Stimulated activated naive B cell treated with anti-CD40 and anti-IgM and Interleukin-4, amounts not matched to agents 10 μg/mL and 1 μg/mL and 100 μg/mL, for 72 hours (primary cell): ENCODE data around the gene UNC13A.

ENCODE experiments used
- ATAC-seq, 2 donors: fragments of 150-1000 bp; cut with Tn5 transposase; replicated peaks; 2 replicates each; pipeline ENCODE4 v1.10.0; 2021; ENCODE audit warnings: moderate library complexity in 1 of 2
- DNase-seq: peaks from one replicate; pipeline ENCODE4 v3.0.0; 2021
- H3K27ac Mint-ChIP-seq: one replicate; pipeline ENCODE4 v1.8.0; 2022; ENCODE audit warnings: mild to moderate bottlenecking, mixed read lengths
- H3K27me3 Mint-ChIP-seq, 2 donors: one replicate each; pipeline ENCODE4 v1.8.0; 2022; ENCODE audit warnings: mixed read lengths in 2 of 2
- H3K36me3 Mint-ChIP-seq, 2 donors: one replicate each; pipeline ENCODE4 v1.8.0; 2022; ENCODE audit warnings: mixed read lengths in 2 of 2, mild to moderate bottlenecking in 1 of 2
- H3K4me1 Mint-ChIP-seq, 2 donors: one replicate each; pipeline ENCODE4 v1.8.0; 2022; ENCODE audit warnings: mixed read lengths in 2 of 2, mild to moderate bottlenecking in 1 of 2
- H3K4me3 Mint-ChIP-seq, 2 donors: one replicate each; pipeline ENCODE4 v1.8.0; 2022; ENCODE audit warnings: mild to moderate bottlenecking in 2 of 2, mixed read lengths in 2 of 2, moderate library complexity in 1 of 2
- H3K9me3 Mint-ChIP-seq, 2 donors: one replicate each; pipeline ENCODE4 v1.8.0; 2022; ENCODE audit warnings: mixed read lengths in 2 of 2, mild to moderate bottlenecking in 1 of 2

The UNC13A gene

DNA sequence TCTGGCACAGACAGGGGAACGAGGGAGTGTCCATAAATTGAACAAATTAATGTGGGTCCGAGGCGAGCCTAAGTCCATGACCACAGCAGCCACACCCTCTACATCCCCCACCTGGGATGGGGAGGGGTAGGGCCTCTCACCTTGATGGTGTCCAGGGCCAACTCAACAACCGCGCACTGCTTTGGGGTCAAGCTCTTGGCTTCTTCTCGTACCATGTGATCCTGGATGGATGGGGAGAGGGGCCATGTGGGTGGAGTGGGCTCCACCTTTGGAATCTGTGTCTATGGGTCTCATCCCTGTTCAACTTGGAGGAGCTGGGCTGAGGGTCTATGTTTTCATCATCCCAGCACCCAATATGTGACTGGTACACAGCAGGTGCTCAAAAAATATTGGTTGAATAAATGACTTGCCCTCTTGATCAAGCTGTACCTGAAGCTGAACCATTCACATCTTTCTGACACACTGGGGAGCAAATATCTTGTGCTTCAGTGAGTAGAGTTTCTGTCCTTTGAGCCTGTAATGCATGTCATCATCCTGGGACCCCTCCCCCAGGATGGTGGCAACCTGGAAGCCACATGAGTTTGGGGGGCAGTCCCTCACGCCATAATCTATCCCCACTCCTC is 69.8 kb downstream of the UNC13A start:
- no peak overlapping the region for H3K27ac Mint-ChIP-seq
- no peak overlapping the region for H3K4me3 Mint-ChIP-seq
- DNase-seq, result no peak
- peaks cover 9 to 10% of the 10 kb centered on the region in 2 donors for H3K9me3 Mint-ChIP-seq
- peaks cover 0 to 3% of the 10 kb centered on the region in 2 donors for H3K36me3 Mint-ChIP-seq
- H3K27me3 Mint-ChIP-seq, result peaks cover 29 to 36% of the 10 kb centered on the region in 2 donors
- peaks cover 11 to 12% of the 10 kb centered on the region in 2 donors for H3K4me1 Mint-ChIP-seq
- ATAC-seq, result no peak

DNA sequence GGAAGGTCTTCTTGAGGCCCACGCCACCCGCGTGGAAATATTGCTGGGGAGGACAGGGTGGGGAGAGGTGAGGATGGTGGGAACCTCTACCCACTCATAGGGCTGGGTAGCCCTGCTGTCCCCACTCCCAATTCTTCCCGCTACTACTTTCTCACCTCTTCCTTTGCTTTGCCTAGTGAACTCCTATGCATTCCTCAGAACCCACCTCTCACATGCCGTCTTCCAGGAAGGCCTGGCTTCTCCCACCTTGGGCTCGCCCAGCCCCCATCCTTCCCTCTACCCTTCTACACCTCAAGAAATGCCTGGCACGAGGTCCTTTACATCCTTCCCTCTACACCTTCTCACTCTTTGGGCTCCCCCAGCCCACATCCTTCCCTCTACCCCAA is 70.4 kb downstream of the UNC13A start:
- Mint-ChIP-seq H3K4me3 (no peak overlapping the region), H3K9me3 (peaks cover 9 to 10% of the 10 kb centered on the region in 2 donors), H3K4me1 (peaks cover 11 to 12% of the 10 kb centered on the region in 2 donors), H3K27me3 (peaks cover 31 to 39% of the 10 kb centered on the region in 2 donors), H3K36me3 (peaks cover 0 to 3% of the 10 kb centered on the region in 2 donors), H3K27ac (no peak overlapping the region)
- ATAC-seq (no peak), DNase-seq (no peak)

DNA sequence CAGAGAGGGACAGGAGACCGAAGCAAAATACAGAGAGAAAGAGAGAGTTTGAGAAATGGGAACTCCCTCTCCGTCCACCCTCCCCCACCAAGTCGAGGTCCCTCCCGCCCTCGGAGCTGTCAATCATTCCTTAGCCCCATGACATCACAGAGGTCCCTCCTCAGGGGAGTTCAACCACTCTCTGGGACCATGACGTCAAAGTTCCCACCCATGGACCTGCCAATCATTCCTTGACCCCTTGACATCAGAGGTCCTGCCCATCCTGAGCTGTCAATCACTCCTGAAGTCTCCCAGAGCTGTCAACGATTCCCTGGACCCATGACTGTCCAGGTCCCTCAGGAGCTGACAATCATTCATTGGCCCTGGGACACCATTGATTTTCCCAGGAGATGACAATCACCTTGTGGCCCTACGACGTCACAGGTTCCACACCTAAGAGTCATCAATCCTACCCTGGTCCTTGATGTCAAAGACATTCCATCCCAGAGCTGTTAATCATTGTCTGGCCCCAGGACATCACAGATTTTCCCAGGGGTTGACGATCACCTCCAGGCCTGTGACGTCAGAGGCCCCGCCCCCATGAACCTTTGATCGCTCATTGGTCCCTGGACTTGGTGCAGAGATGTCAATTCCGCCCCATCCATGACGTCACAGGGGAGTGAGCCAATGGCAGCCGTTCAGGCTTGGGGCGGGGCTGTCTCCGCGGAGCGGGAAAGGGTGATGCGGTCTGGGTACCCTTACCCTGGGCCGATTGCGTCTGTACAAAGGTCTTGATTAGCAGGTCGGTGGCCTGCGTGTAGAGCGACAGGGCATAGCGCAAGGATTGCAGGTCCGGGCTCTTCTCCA is 71.0 kb downstream of the UNC13A start:
- peaks cover 9 to 10% of the 10 kb centered on the region in 2 donors for H3K9me3 Mint-ChIP-seq
- ATAC-seq, result peak; percentile 63 to 73
- H3K4me3 Mint-ChIP-seq, result peak overlapping the region; percentile 63 to 73
- peaks cover 35 to 43% of the 10 kb centered on the region in 2 donors for H3K27me3 Mint-ChIP-seq
- H3K4me1 Mint-ChIP-seq, result peaks cover 11 to 12% of the 10 kb centered on the region in 2 donors
- H3K27ac Mint-ChIP-seq, result no peak overlapping the region
- DNase-seq, result no peak
- peaks cover 0 to 3% of the 10 kb centered on the region in 2 donors for H3K36me3 Mint-ChIP-seq

DNA sequence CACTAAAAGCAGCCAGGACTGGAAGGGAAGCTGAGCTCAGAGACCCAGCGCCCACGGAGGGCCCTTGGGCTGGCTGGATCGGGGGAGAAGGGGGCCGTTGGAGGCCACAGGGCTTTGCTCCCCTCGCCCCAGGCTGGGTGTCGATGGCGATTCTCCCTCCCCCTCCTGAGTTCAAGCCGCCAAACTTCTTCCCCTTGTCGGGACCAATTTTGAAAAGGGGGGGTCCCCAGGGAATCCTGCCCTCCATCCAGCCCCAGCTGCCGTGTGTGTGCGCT is 71.5 kb downstream of the UNC13A start:
- Mint-ChIP-seq H3K9me3 (peaks cover 6% of the 10 kb centered on the region in 2 donors), H3K4me1 (peaks cover 11 to 12% of the 10 kb centered on the region in 2 donors), H3K36me3 (peaks cover 0 to 3% of the 10 kb centered on the region in 2 donors), H3K27me3 (peaks cover 38 to 46% of the 10 kb centered on the region in 2 donors), H3K27ac (no peak overlapping the region), H3K4me3 (peak overlapping the region; percentile 71 to 73)
- DNase-seq, result no peak
- no peak for ATAC-seq

DNA sequence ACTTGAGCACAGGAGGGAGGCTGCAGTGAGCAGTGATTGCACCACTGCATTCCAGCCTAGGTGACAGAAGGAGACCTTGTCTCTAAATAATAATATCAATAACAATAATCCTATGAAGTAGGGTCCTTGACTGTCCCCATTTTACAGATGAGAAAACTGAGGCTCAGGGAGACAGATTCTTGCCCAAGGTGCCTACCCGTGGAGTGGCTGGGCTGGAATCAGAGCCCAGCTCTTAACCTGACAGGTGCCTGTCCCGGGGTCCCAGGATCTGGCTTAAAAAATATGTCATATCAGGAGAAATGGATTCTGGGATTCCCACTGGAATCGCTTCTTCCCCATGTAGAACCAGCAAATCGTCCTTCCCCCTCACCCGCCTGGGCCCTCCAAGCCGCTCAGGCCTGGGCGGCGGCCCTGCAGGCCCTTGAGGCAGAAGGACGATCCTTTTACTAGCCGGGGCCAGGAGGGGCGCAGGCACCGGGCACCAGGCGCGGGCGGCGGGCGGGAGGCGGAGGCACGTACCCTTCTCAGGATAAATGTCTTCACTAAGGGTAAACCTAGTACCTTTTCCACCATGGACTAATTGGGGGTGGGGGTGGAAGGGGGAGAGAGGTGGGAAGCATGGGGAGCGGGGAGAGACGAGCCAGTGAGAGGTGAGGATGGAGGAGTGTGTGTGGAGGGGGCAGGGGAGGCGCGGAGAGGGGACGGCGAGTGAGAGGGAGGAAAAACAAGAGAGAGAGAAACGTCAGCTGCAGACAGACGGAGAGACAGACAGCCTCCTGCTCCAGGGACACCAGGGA is 72.1 kb downstream of the UNC13A start:
- Mint-ChIP-seq H3K27ac (no peak overlapping the region), H3K9me3 (peaks cover under 1 to 4% of the 10 kb centered on the region in 2 donors), H3K4me1 (peaks cover 11 to 12% of the 10 kb centered on the region in 2 donors), H3K4me3 (peak overlapping the region; percentile 71 to 73), H3K36me3 (peaks cover 0 to 3% of the 10 kb centered on the region in 2 donors), H3K27me3 (peaks cover 38 to 46% of the 10 kb centered on the region in 2 donors)
- no peak for DNase-seq
- ATAC-seq, result peak; percentile 30 to 40

DNA sequence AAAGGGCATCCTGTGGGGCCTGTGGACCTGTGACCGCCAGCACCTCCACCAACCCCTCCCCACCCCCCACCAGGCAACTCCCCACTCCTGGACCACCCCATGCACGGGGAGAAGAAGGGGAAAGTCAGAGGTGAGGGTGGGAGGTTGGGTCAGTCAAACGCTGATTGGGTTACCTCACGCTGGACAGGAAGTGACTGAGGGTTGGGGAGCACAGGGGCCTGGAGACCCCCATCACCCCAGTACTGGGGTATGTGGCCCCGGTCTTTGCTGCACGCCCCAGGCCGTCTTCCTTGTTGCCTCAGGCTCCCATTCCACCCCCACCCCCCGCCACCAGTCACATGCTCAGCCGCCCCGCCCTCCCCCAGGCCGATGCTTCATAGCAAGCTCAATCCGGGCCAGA is 73.7 kb downstream of the UNC13A start:
- peaks cover 2 to 5% of the 10 kb centered on the region in 2 donors for H3K9me3 Mint-ChIP-seq
- DNase-seq, result no peak
- no peak overlapping the region for H3K4me3 Mint-ChIP-seq
- peaks cover 40 to 50% of the 10 kb centered on the region in 2 donors for H3K27me3 Mint-ChIP-seq
- H3K4me1 Mint-ChIP-seq, result peaks cover 13 to 14% of the 10 kb centered on the region in 2 donors
- no peak for ATAC-seq
- H3K27ac Mint-ChIP-seq, result no peak overlapping the region
- H3K36me3 Mint-ChIP-seq, result peaks cover 2 to 3% of the 10 kb centered on the region in 2 donors

DNA sequence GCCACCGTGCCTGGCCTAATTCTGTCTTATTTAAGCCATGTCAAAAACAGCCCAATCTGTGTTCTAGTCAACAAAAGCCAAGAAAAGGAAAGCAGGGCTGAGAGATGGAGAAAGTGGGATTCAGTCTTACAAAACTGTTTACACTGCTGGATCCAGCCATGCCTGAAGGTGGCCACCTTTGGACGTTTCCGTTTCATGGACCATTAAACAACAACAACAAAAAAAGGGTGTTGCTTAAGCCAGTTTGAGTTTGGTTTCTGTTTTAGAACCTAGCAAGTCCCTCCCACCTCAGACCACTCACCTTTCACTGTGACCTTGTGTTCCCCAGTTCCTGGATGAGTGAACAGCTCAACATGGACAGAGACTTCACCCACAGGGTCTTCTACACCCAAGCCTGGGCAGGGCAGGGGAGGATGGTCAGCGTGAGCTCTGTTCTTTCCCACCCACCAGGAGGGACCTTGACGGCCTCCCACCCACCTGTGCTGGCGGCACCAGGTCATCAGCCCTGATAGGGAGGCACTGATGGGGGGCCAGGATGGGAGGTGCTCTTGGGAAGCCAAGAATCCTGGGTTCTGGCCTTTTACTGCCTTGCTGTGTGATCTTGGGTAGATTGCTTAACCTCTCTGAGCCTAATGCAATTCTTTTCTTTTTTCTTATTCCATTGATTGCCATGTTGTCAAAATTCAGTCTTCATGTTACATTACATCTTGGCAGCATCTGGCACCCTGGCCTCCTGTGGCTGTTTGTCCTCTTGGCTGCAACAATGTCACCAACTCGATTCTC is 76.5 kb downstream of the UNC13A start:
- Mint-ChIP-seq H3K27me3 (peaks cover 25 to 29% of the 10 kb centered on the region in 2 donors), H3K4me1 (peaks cover 10 to 16% of the 10 kb centered on the region in 2 donors), H3K4me3 (no peak overlapping the region), H3K27ac (no peak overlapping the region), H3K36me3 (peaks cover 0 to 5% of the 10 kb centered on the region in 2 donors), H3K9me3 (peaks cover 4% of the 10 kb centered on the region in 2 donors)
- ATAC-seq (no peak), DNase-seq (no peak)

DNA sequence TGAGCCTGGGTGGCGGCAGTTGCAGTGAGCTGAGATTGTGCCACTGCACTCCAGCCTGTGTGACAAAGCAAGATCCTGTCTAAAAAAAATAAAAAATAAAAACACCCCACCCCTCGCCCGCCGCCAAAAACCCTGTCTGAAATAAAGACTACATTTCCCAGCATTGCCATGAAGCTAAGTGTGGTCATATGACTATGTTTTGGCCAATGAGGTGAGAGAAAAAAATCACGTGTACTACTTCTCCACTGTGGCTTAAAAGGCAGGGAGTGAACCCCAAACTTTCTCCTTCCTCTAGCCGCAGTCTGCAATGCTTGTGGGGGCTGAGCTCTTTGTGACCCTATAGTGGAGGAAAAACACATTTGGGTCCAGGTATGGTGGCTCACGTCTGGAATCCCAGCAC is 77.8 kb downstream of the UNC13A start:
- no peak for DNase-seq
- peaks cover 12 to 19% of the 10 kb centered on the region in 2 donors for H3K4me1 Mint-ChIP-seq
- peaks cover 20 to 26% of the 10 kb centered on the region in 2 donors for H3K27me3 Mint-ChIP-seq
- peaks cover 4 to 5% of the 10 kb centered on the region in 2 donors for H3K9me3 Mint-ChIP-seq
- peaks cover 0 to 5% of the 10 kb centered on the region in 2 donors for H3K36me3 Mint-ChIP-seq
- ATAC-seq, result no peak
- no peak overlapping the region for H3K27ac Mint-ChIP-seq
- H3K4me3 Mint-ChIP-seq, result no peak overlapping the region

DNA sequence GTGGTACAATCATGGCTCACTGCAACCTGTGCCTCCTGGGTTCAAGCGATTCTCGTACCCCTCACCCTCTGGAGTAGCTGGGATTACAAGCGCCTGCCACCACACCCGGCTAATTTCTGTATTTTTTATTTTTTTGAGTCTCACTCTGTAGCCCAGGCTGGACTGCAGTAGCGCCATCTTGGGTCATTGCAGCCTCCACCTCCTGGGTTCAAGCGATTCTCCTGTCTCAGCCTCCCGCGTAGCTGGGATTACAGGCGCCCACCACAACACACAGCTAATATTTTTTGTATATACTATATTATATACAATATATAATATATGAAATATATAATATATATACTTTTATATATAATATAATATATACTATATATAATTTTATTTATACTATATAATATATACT is 80.2 kb downstream of the UNC13A start:
- H3K36me3 Mint-ChIP-seq, result peaks cover 0 to 5% of the 10 kb centered on the region in 2 donors
- H3K4me1 Mint-ChIP-seq, result peaks cover 12 to 25% of the 10 kb centered on the region in 2 donors
- ATAC-seq (no peak), DNase-seq (no peak)
- peaks cover 28 to 33% of the 10 kb centered on the region in 2 donors for H3K27me3 Mint-ChIP-seq
- H3K27ac Mint-ChIP-seq, result no peak overlapping the region
- H3K4me3 Mint-ChIP-seq, result no peak overlapping the region
- peaks cover 4 to 5% of the 10 kb centered on the region in 2 donors for H3K9me3 Mint-ChIP-seq

DNA sequence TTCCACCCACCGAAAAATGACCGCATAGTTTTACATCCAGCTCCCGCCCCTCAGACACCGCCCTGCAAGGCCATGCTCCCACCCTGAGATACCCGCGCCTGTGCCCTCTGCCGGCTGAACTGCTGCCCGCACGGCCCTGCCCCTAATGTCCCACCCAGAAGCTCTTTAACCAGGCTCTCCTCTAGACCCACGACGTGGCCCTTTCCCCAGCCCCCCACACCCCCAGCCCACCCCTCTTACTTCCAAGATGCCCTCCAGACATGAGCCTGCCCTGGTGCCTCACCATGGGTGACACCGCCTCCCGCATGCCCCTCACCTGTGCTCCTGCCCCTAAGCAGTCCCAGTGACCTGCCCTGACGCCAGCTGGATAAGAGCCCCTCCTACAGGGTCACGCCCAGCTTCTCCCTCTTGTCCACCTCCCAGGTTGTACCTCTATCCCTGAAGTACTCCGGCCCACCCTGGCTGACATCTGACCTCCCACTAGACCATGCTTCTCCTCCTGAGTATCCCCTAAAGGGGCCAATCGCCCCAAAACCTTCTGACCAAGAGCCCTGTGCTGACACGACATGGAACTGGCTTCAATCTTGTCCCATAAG is 81.5 kb downstream of the UNC13A start:
- ATAC-seq, result peak; percentile 61 to 63

DNA sequence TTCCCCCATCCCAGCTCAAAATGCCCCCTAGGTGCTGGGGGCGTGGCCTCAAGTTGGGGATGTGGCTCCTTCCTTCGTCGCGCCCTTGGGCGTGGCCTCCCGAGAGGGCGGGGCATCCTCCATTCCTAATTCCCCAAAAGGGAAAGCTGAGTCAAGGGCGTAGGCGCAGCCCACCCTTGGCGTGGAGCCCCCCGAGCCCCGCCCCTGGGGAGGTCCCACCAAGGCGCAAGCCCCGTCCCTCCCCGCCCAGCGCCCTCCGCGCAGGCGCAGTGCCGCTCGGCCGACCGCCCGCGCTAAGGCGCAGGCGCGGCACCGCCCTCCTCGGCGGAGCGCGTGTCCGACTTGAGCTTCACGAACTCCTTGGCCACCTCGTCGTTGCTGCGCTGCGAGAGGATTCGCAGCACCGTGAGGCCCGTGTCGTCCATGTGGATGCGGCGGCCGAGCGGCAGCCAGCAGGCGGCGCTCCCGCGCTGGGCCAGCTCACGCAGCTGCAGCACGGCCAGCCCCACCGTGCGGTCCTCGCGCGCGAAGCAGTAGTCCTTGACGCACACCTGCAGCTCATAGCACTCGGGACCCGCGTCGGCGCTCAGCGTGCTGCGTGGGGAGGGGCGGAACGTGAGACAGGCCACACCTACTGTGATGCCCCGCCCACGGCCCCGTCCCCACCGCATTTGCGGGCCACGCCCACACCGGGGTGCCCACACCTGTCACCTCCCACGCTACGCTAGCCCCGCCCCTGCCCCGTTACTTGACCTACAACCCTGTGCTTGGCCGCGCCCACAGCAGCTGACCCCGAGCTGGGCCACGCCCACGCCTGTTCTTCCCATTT is 82.2 kb downstream of the UNC13A start:
- H3K36me3 Mint-ChIP-seq, result peaks cover 0 to 5% of the 10 kb centered on the region in 2 donors
- peak; percentile 88 for DNase-seq
- peak overlapping the region; percentile 92 for H3K27ac Mint-ChIP-seq
- ATAC-seq, result peak; percentile 91 to 94
- peaks cover 38 to 43% of the 10 kb centered on the region in 2 donors for H3K27me3 Mint-ChIP-seq
- peaks cover 16 to 25% of the 10 kb centered on the region in 2 donors for H3K4me1 Mint-ChIP-seq
- peak overlapping the region; percentile 87 to 88 for H3K4me3 Mint-ChIP-seq
- peaks cover 4 to 5% of the 10 kb centered on the region in 2 donors for H3K9me3 Mint-ChIP-seq

More for the DNA sequence above, 81.5 kb downstream of the UNC13A start:
- H3K4me1 Mint-ChIP-seq, result peaks cover 16 to 25% of the 10 kb centered on the region in 2 donors
- no peak for DNase-seq
- peaks cover 4 to 5% of the 10 kb centered on the region in 2 donors for H3K9me3 Mint-ChIP-seq
- peaks cover 0 to 5% of the 10 kb centered on the region in 2 donors for H3K36me3 Mint-ChIP-seq
- H3K27ac Mint-ChIP-seq, result peak overlapping the region; percentile 92
- H3K4me3 Mint-ChIP-seq, result peak overlapping the region; percentile 87 to 88
- peaks cover 31 to 36% of the 10 kb centered on the region in 2 donors for H3K27me3 Mint-ChIP-seq

DNA sequence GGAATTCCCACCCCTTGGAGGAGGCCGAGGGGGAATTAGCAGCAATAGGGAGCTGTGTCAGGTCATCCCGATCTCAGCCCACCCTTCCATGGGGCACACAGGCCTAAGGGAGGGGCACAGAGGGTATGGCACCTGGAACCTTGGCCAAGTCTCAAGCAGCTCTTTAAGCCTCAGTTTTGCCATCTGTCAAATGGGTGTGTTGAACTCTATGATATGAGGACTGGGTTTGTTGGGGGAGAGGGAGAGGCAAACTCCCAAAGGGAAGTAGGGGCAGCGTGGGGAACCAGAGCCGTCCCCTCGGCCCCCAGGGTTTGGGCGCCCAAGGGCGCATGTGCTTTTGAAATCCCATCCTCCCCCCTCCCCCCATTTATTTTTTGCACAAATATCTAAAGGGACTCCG is 83.0 kb downstream of the UNC13A start:
- DNase-seq, result no peak

More for the DNA sequence above, 83.0 kb downstream of the UNC13A start:
- ATAC-seq, result no peak
- Mint-ChIP-seq H3K36me3 (peaks cover 0 to 5% of the 10 kb centered on the region in 2 donors), H3K9me3 (peaks cover 4 to 5% of the 10 kb centered on the region in 2 donors), H3K4me3 (no peak overlapping the region), H3K4me1 (peaks cover 16 to 25% of the 10 kb centered on the region in 2 donors), H3K27ac (no peak overlapping the region), H3K27me3 (peaks cover 40 to 44% of the 10 kb centered on the region in 2 donors)
